HEK293 (cell line): Measurements from ENCODE around the gene MKI67.

Experiments used
- CTCF ChIA-PET: fragments of 350-600 bp; formaldehyde crosslinking; extraction: SDS; loops from one replicate; lab custom pipeline; 2021; ENCODE audit warnings: antibody characterized with exemption; lab: Yijun Ruan, JAX
- POLR2A ChIA-PET: fragments of 300-600 bp; formaldehyde crosslinking; extraction: SDS; loops from one replicate; lab custom pipeline; 2020; ENCODE audit warnings: antibody characterized with exemption, inconsistent platforms; lab: Yijun Ruan, JAX
- H3K27ac ChIP-seq: fragments of 200-500 bp; sonication (Bioruptor generic); 2 replicates; pipeline ENCODE4 v1.5.1; 2014; ENCODE audit warnings: low read depth, low read length, control low read depth, inconsistent platforms; ENCODE audit errors: extremely low read depth
- H3K36me3 ChIP-seq, 2 experiments: fragments of 200-500 bp in 1 of 2; sonication (Bioruptor generic) in 1 of 2; 1 replicate in 1 of 2; 2 replicates in 1 of 2; pipeline ENCODE4 v1.5.1; 2014 to 2017; ENCODE audit warnings: inconsistent platforms in 2 of 2, low read length in 2 of 2; ENCODE audit not compliant: control insufficient read depth in 2 of 2, insufficient read depth in 1 of 2
- H3K4me1 ChIP-seq: fragments of 200-500 bp; sonication (Bioruptor generic); 2 replicates; pipeline ENCODE4 v1.5.1; 2014; ENCODE audit warnings: mild to moderate bottlenecking, low read length, inconsistent platforms; ENCODE audit not compliant: control insufficient read depth, insufficient read depth
- H3K4me3 ChIP-seq: 2 replicates; pipeline ENCODE4 v1.5.1; 2011; ENCODE audit warnings: low read depth, mild to moderate bottlenecking, control low read depth, low read length, moderate library complexity
- H3K9me3 ChIP-seq: fragments of 200-500 bp; sonication (Bioruptor generic); 2 replicates; pipeline ENCODE4 v1.5.1; 2014; ENCODE audit warnings: low read depth, low read length, inconsistent platforms; ENCODE audit not compliant: control insufficient read depth, insufficient read depth
- BCL6B ChIP-seq: fragments of 450-650 bp; formaldehyde crosslinking; IDR thresholded peaks from 2 replicates; pipeline ENCODE4 v1.5.1; 2017; ENCODE audit warnings: missing biosample characterization, missing genetic modification characterization
- CTCF ChIP-seq: fragments of 450-650 bp; formaldehyde crosslinking; IDR thresholded peaks from 2 replicates; pipeline ENCODE4 v1.5.1; 2016; ENCODE audit warnings: missing biosample characterization, missing genetic modification characterization
- GLI4 ChIP-seq: fragments of 450-650 bp; formaldehyde crosslinking; IDR thresholded peaks from 2 replicates; pipeline ENCODE4 v1.5.1; 2016; ENCODE audit warnings: missing biosample characterization, missing genetic modification characterization
- HOXC10 ChIP-seq: sonication (generic); formaldehyde crosslinking; IDR thresholded peaks from 2 replicates; pipeline ENCODE4 v1.8.1; 2023; ENCODE audit warnings: mild to moderate bottlenecking, missing genetic modification reagents
- KLF7 ChIP-seq: fragments of 450-650 bp; formaldehyde crosslinking; IDR thresholded peaks from 2 replicates; pipeline ENCODE4 v1.5.1; 2016; ENCODE audit warnings: missing biosample characterization, missing genetic modification characterization, borderline replicate concordance
- REPIN1 ChIP-seq: fragments of 450-650 bp; formaldehyde crosslinking; IDR thresholded peaks from 2 replicates; pipeline ENCODE4 v1.5.1; 2017; ENCODE audit warnings: missing biosample characterization, missing genetic modification characterization, low read depth
- TRIM28 ChIP-seq: IDR thresholded peaks from 2 replicates; pipeline ENCODE4 v1.6.1; 2011; ENCODE audit warnings: low read length, control low read depth, borderline replicate concordance
- WT1 ChIP-seq: fragments of 450-650 bp; formaldehyde crosslinking; IDR thresholded peaks from 2 replicates; pipeline ENCODE4 v1.5.1; 2016; ENCODE audit warnings: missing biosample characterization, missing genetic modification characterization
- ZNF121 ChIP-seq: fragments of 450-650 bp; formaldehyde crosslinking; IDR thresholded peaks from 2 replicates; pipeline ENCODE4 v1.5.1; 2016; ENCODE audit warnings: missing biosample characterization, missing genetic modification characterization
- ZNF132 ChIP-seq: fragments of 450-650 bp; formaldehyde crosslinking; IDR thresholded peaks from 2 replicates; pipeline ENCODE4 v1.5.1; 2017; ENCODE audit warnings: missing biosample characterization, missing genetic modification characterization, borderline replicate concordance
- ZNF16 ChIP-seq: fragments of 450-650 bp; formaldehyde crosslinking; IDR thresholded peaks from 2 replicates; pipeline ENCODE4 v1.5.1; 2016; ENCODE audit warnings: low read depth, missing biosample characterization, missing genetic modification characterization
- ZNF266 ChIP-seq: fragments of 450-650 bp; formaldehyde crosslinking; IDR thresholded peaks from 2 replicates; pipeline ENCODE4 v1.5.1; 2016; ENCODE audit warnings: missing biosample characterization, missing genetic modification characterization, low read depth
- ZNF274 ChIP-seq, 2 experiments: fragments of 200-500 bp in 1 of 2; fragments of 450-650 bp in 1 of 2; sonication (Bioruptor generic) in 1 of 2; formaldehyde crosslinking in 1 of 2; IDR thresholded peaks; 2 replicates each; pipeline versions ENCODE4 v1.5.1 to v1.6.1; 2014 to 2016; ENCODE audit warnings: borderline replicate concordance in 1 of 2, inconsistent platforms in 1 of 2, low read length in 1 of 2, missing biosample characterization in 1 of 2, missing genetic modification characterization in 1 of 2
- ZNF292 ChIP-seq: fragments of 450-650 bp; formaldehyde crosslinking; IDR thresholded peaks from 2 replicates; pipeline ENCODE4 v1.5.1; 2016; ENCODE audit warnings: low read depth, missing biosample characterization, missing genetic modification characterization, borderline replicate concordance
- ZNF302 ChIP-seq: fragments of 450-650 bp; formaldehyde crosslinking; IDR thresholded peaks from 2 replicates; pipeline ENCODE4 v1.5.1; 2016; ENCODE audit warnings: missing biosample characterization, missing genetic modification characterization, low read depth
- ZNF341 ChIP-seq: fragments of 450-650 bp; formaldehyde crosslinking; IDR thresholded peaks from 2 replicates; pipeline ENCODE4; 2016; ENCODE audit warnings: low read depth, missing biosample characterization, missing genetic modification characterization
- ZNF354C ChIP-seq: fragments of 450-650 bp; formaldehyde crosslinking; IDR thresholded peaks from 2 replicates; pipeline ENCODE4 v1.5.1; 2016; ENCODE audit warnings: missing biosample characterization, missing genetic modification characterization, low read depth, borderline replicate concordance
- ZNF404 ChIP-seq: fragments of 450-650 bp; formaldehyde crosslinking; IDR thresholded peaks from 2 replicates; pipeline ENCODE4 v1.5.1; 2017; ENCODE audit warnings: missing biosample characterization, missing genetic modification characterization
- ZNF514 ChIP-seq: fragments of 450-650 bp; formaldehyde crosslinking; IDR thresholded peaks from 2 replicates; pipeline ENCODE4 v1.5.1; 2016; ENCODE audit warnings: missing biosample characterization, missing genetic modification characterization
- ZNF544 ChIP-seq: fragments of 450-650 bp; formaldehyde crosslinking; IDR thresholded peaks from 2 replicates; pipeline ENCODE4 v1.5.0; 2017; ENCODE audit warnings: missing biosample characterization, missing genetic modification characterization
- ZNF549 ChIP-seq: fragments of 450-650 bp; IDR thresholded peaks from 2 replicates; pipeline ENCODE4 v1.5.1; 2018; ENCODE audit warnings: missing biosample characterization, missing genetic modification characterization, mild to moderate bottlenecking, inconsistent platforms, moderate library complexity
- ZNF560 ChIP-seq: fragments of 450-650 bp; formaldehyde crosslinking; IDR thresholded peaks from 2 replicates; pipeline ENCODE4 v1.5.1; 2017; ENCODE audit warnings: missing biosample characterization, missing genetic modification characterization, borderline replicate concordance
- ZNF585B ChIP-seq: fragments of 450-650 bp; formaldehyde crosslinking; IDR thresholded peaks from 2 replicates; pipeline ENCODE4 v1.5.1; 2016; ENCODE audit warnings: missing biosample characterization, missing genetic modification characterization
- ZNF610 ChIP-seq: fragments of 450-650 bp; formaldehyde crosslinking; IDR thresholded peaks from 2 replicates; pipeline ENCODE4 v1.5.1; 2016; ENCODE audit warnings: missing biosample characterization, missing genetic modification characterization, borderline replicate concordance
- ZNF629 ChIP-seq: fragments of 450-650 bp; formaldehyde crosslinking; IDR thresholded peaks from 2 replicates; pipeline ENCODE4 v1.5.1; 2017; ENCODE audit warnings: missing biosample characterization, missing genetic modification characterization
- ZNF785 ChIP-seq: fragments of 450-650 bp; formaldehyde crosslinking; IDR thresholded peaks from 2 replicates; pipeline ENCODE4 v1.5.1; 2016; ENCODE audit warnings: missing biosample characterization, missing genetic modification characterization

Gene MKI67

GRCh38 chr10:128081720-128082119, 44.5 kb downstream of the MKI67 start:
- TF ChIP-seq ZNF341 (tag by site-specific recombination) (peak; percentile 69), ZNF585B (tag by site-specific recombination) (no peak)
- H3K9me3 ChIP-seq, result no peaks in the 10 kb centered on the region
- ChIA-PET CTCF (interaction anchor here (1.5 to 1.8 kb wide), 2 partner anchors 68 to 69 kb away, joined by 3 to 7 read pairs; no protein-coding TSS in a partner anchor), POLR2A (interaction anchor here (0.6 kb wide), 1 partner anchor 33 kb away, joined by 3 read pairs; no protein-coding TSS in a partner anchor)
- no peak overlapping the region for H3K27ac ChIP-seq
- peaks cover 0 to 15% of the 10 kb centered on the region in 2 experiments; a peak in 1 of 3 replicates for H3K36me3 ChIP-seq
- H3K4me3 ChIP-seq, result no peak overlapping the region
- H3K4me1 ChIP-seq, result no peaks in the 10 kb centered on the region

- H3K4me1 ChIP-seq, result no peaks in the 10 kb centered on the region
- CTCF ChIA-PET, result interaction anchor here (1.1 to 1.8 kb wide), 3 partner anchors 68 to 131 kb away, joined by 3 to 7 read pairs (median 3); no protein-coding TSS in a partner anchor
- H3K9me3 ChIP-seq, result no peaks in the 10 kb centered on the region
- POLR2A ChIA-PET, result interaction anchor here (0.6 kb wide), 1 partner anchor 32 kb away, joined by 3 read pairs; no protein-coding TSS in a partner anchor
- H3K27ac ChIP-seq, result no peak overlapping the region
- TF ChIP-seq ZNF549 (tag by site-specific recombination), result no peak
- peaks cover 0 to 18% of the 10 kb centered on the region in 2 experiments; a peak in 1 of 3 replicates for H3K36me3 ChIP-seq
- H3K4me3 ChIP-seq, result no peak overlapping the region
Observed at GRCh38 chr10:128081222-128081621, 45.0 kb downstream of the MKI67 start.

GRCh38 chr10:128080641-128081040, 45.6 kb downstream of the MKI67 start:
- H3K27ac ChIP-seq, result no peak overlapping the region
- peaks cover 0 to 18% of the 10 kb centered on the region in 2 experiments; a peak in 1 of 3 replicates for H3K36me3 ChIP-seq
- no peak for TF ChIP-seq ZNF610 (tag by site-specific recombination)
- no peak for TF ChIP-seq ZNF560 (tag by site-specific recombination)
- TF ChIP-seq TRIM28, result no peak
- no peak for TF ChIP-seq ZNF132 (tag by site-specific recombination)
- TF ChIP-seq ZNF785 (tag by site-specific recombination), result no peak
- no peak for TF ChIP-seq GLI4 (tag by site-specific recombination)
- TF ChIP-seq REPIN1 (tag by site-specific recombination), result no peak
- no peak for TF ChIP-seq ZNF354C
- no peak overlapping the region for H3K4me3 ChIP-seq
- no peaks in the 10 kb centered on the region for H3K9me3 ChIP-seq
- H3K4me1 ChIP-seq, result no peaks in the 10 kb centered on the region
- ChIA-PET POLR2A (no interaction called here), CTCF (interaction anchor here (1.1 to 2.1 kb wide), 4 partner anchors 69 to 132 kb away, joined by 3 to 6 read pairs (median 4); no protein-coding TSS in a partner anchor)

- H3K27ac ChIP-seq, result no peak overlapping the region
- H3K9me3 ChIP-seq, result no peaks in the 10 kb centered on the region
- no peak overlapping the region for H3K4me3 ChIP-seq
- POLR2A ChIA-PET, result no interaction called here
- peaks cover 0 to 18% of the 10 kb centered on the region in 2 experiments; a peak in 1 of 3 replicates for H3K36me3 ChIP-seq
- CTCF ChIA-PET, result interaction anchor here (1.1 to 2.1 kb wide), 6 partner anchors 11 to 132 kb away, joined by 3 to 6 read pairs (median 4); no protein-coding TSS in a partner anchor
- no peaks in the 10 kb centered on the region for H3K4me1 ChIP-seq
- no peak for TF ChIP-seq BCL6B (tag by site-specific recombination)
- no peak for TF ChIP-seq ZNF629
- no peak for TF ChIP-seq ZNF514 (tag by site-specific recombination)
- TF ChIP-seq ZNF121 (tag by site-specific recombination), result no peak
- TF ChIP-seq KLF7 (tag by site-specific recombination), result no peak
- TF ChIP-seq ZNF16, result no peak
- no peak for TF ChIP-seq ZNF404 (tag by site-specific recombination)
- TF ChIP-seq WT1 (tag by site-specific recombination), result no peak
- no peak for TF ChIP-seq ZNF302 (tag by site-specific recombination)
- no peak for TF ChIP-seq HOXC10 (CRISPR knock-in tag)
- TF ChIP-seq ZNF544 (tag by site-specific recombination), result no peak
- TF ChIP-seq ZNF274 (IDR thresholded peaks at IDR 0.05; ENCODE audit: low read length), result no peak
- TF ChIP-seq ZNF274 (tag by site-specific recombination; IDR thresholded peaks at IDR 0.05; ENCODE audit: borderline replicate concordance), result no peak
- TF ChIP-seq ZNF266 (tag by site-specific recombination), result no peak
- TF ChIP-seq CTCF (tag by site-specific recombination), result no peak
- TF ChIP-seq ZNF292 (tag by site-specific recombination), result no peak
Observed at GRCh38 chr10:128080231-128080630, 46.0 kb downstream of the MKI67 start.
